Ovary (tissue), 9 donors: ENCODE results near the gene COP1. TPM values are rescaled to one million over a fixed set of nuclear protein-coding genes. Genes with fewer than 3 reads are reported as not detected.

Source experiments
- DNase-seq, 5 donors: peaks; one replicate each; pipeline ENCODE4 v3.0.0-alpha.2; 2019 to 2020
- H3K27ac ChIP-seq, 2 donors: fragments of 200-600 bp; one replicate each; pipeline versions ENCODE4 v1.5.1 to v1.8.0; 2019 to 2022
- H3K27me3 ChIP-seq: fragments of 200-600 bp; one replicate; pipeline ENCODE4 v1.8.0; 2022
- H3K36me3 ChIP-seq: fragments of 200-600 bp; sonication (generic); one replicate; pipeline ENCODE4 v1.5.1; 2019
- H3K4me1 ChIP-seq: one replicate; pipeline ENCODE4 v1.8.1; 2013; ENCODE audit warnings: mild to moderate bottlenecking, moderate library complexity; ENCODE audit not compliant: insufficient read depth
- H3K4me3 ChIP-seq: fragments of 200-600 bp; sonication (generic); one replicate; pipeline ENCODE4 v1.5.1; 2017
- H3K9me3 ChIP-seq, 2 donors: fragments of 200-600 bp in 1 of 2; sonication (generic) in 1 of 2; one replicate each; pipeline versions ENCODE4 v1.5.1 to v1.8.1; 2013 to 2019; ENCODE audit warnings: mild to moderate bottlenecking in 1 of 2, moderate library complexity in 1 of 2
- CTCF ChIP-seq, 3 donors: fragments of 450-650 bp in 2 of 3; fragments of 200-600 bp in 1 of 3; IDR thresholded peaks; one replicate each; pipeline versions ENCODE4 v1.5.1 to v1.8.0; 2016 to 2022; ENCODE audit warnings: antibody characterized with exemption in 3 of 3, mild to moderate bottlenecking in 1 of 3
- EP300 ChIP-seq: sonication (generic); formaldehyde crosslinking; IDR thresholded peaks from one replicate; pipeline ENCODE4 v1.6.1; 2017; ENCODE audit warnings: antibody characterized with exemption
- POLR2A ChIP-seq: fragments of 450-650 bp; IDR thresholded peaks from one replicate; pipeline ENCODE4 v1.6.1; 2017; ENCODE audit warnings: antibody characterized with exemption, mild to moderate bottlenecking, moderate library complexity
- WGBS, 3 donors: extraction: QIAGEN DNeasy Blood & Tissue Kit in 1 of 3; methylation state at CpG; one replicate each; pipeline versions ENCODE4 v1.1.5 to v1.1.7; 2013 to 2017; 5-methylcytosine and 5-hydroxymethylcytosine counted together
- intact Hi-C, 4 donors: fragments of 100-400 bp; cut with DNase I; formaldehyde crosslinking; loops; one replicate each; pipeline versions ENCODE4 v1.11.0 to v1.15.1; 2022 to 2023
- polyA plus RNA-seq, 2 donors: library from polyadenylated mRNA; stranded (reverse); fragments of 200-250 nt in 1 of 2; fragments of 350-450 nt in 1 of 2; fragmentation: Illumina TruSeq in 1 of 2; extraction: RNeasy Lipid Tissue Mini Kit (QIAGEN cat#74804) in 1 of 2; gene quantifications; one replicate each; pipeline ENCODE4 v1.2.3, GENCODE V29; 2013 to 2014
- total RNA-seq, 7 donors: library from RNA; depleted of rRNA in 2 of 7; stranded (reverse); fragments of >200 nt in 2 of 7; fragmentation: NEBNext Ultra II Directional in 3 of 7; extraction: Animal tissue kit (Norgen Biotek cat#: 25700) in 3 of 7; gene quantifications; one replicate each; pipeline versions ENCODE4 v1.1.0 to v1.2.4, GENCODE V29; 2016 to 2023
- donor health status: DM: no; HTN: no; CAD: no; lungs with moderate emphysema.
- donor health status: DM: no; HTN: no; CAD: no.
- donor health status: Bipolar disorder and iron deficiency.
- donor health status: DM: yes; HTN: yes; CAD: no.
- donor health status: DM: no; HTN: no; CAD: no.
- donor health status: DM: yes; HTN: yes; CAD: no.

COP1 gene
- total and polyA plus RNA-seq, 9 donors, result 20.4 to 46.1 (median 29.0) TPM

GRCh38 chr1:176203735-176204134 lies 3.4 kb downstream of the COP1 start:
- intact Hi-C loops, result no loop called here
- H3K4me3 ChIP-seq, result no peak overlapping the region
- no peak overlapping the region for H3K27ac ChIP-seq
- no peaks in the 10 kb centered on the region for H3K27me3 ChIP-seq
- TF ChIP-seq POLR2A (no peak), CTCF (IDR thresholded peaks at IDR 0.05) (no peak), EP300 (no peak)
- no peak for DNase-seq
- 51 to 59% (median 53%) methylated on average over 4 of the region's 4 CpGs for WGBS, 3 donors
- no peaks in the 10 kb centered on the region for H3K36me3 ChIP-seq
- peaks cover 8% of the 10 kb centered on the region for H3K4me1 ChIP-seq
- H3K9me3 ChIP-seq, result no peaks in the 10 kb centered on the region

DNA sequence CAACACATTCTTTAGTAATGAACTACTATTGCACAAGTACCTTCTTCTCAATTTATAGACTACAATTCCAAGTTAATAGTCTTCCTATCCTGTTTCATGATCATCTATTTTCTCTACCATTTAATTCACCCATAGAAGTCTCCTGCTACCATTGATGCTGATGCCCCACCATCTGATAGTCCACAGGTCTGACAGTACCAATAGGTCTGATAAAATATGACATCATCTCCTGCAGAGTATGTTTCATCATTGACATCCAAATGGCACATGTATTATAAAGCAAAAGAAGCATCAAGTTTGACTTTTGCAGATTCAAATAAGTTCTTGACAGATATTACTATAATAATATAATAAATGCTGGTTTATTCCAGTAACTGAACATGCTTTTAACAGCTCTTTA lies 5.5 kb downstream of the COP1 start:
- Histone ChIP-seq H3K27me3 (no peaks in the 10 kb centered on the region), H3K4me1 (peaks cover 5% of the 10 kb centered on the region), H3K36me3 (no peaks in the 10 kb centered on the region), H3K4me3 (no peak overlapping the region), H3K9me3 (no peaks in the 10 kb centered on the region), H3K27ac (no peak overlapping the region)
- DNase-seq, result no peak
- intact Hi-C loops, result no loop called here
- TF ChIP-seq POLR2A (no peak), CTCF (IDR thresholded peaks at IDR 0.05) (no peak), EP300 (no peak)

GRCh38 chr1:176199707-176200106 lies 7.4 kb downstream of the COP1 start:
- H3K27ac ChIP-seq, result no peak overlapping the region
- no peaks in the 10 kb centered on the region for H3K36me3 ChIP-seq
- no peak overlapping the region for H3K4me3 ChIP-seq
- WGBS, 3 donors, result 84 to 91% (median 86%) methylated on average over 1 of the region's 1 CpG
- H3K4me1 ChIP-seq, result peaks cover 4% of the 10 kb centered on the region
- no peaks in the 10 kb centered on the region for H3K27me3 ChIP-seq
- TF ChIP-seq EP300 (no peak), POLR2A (no peak), CTCF (IDR thresholded peaks at IDR 0.05) (no peak)
- intact Hi-C loops, result no loop called here
- no peak for DNase-seq
- no peaks in the 10 kb centered on the region for H3K9me3 ChIP-seq

- 90 to 93% (median 90%) methylated on average over 2 of the region's 2 CpGs for WGBS, 3 donors
- no peaks in the 10 kb centered on the region for H3K27me3 ChIP-seq
- H3K4me1 ChIP-seq, result peaks cover 3% of the 10 kb centered on the region
- H3K4me3 ChIP-seq, result no peak overlapping the region
- no peak overlapping the region for H3K27ac ChIP-seq
- TF ChIP-seq CTCF (IDR thresholded peaks at IDR 0.05) (no peak), POLR2A (no peak), EP300 (no peak)
- H3K9me3 ChIP-seq, result no peaks in the 10 kb centered on the region
- no peak for DNase-seq
- intact Hi-C loops, result no loop called here
- no peaks in the 10 kb centered on the region for H3K36me3 ChIP-seq
Measured at GRCh38 chr1:176198413-176198812, 8.7 kb downstream of the COP1 start.

GRCh38 chr1:176196728-176197127 lies 10.4 kb downstream of the COP1 start:
- H3K36me3 ChIP-seq, result no peaks in the 10 kb centered on the region
- no peak for DNase-seq
- H3K9me3 ChIP-seq, result no peaks in the 10 kb centered on the region
- H3K4me3 ChIP-seq, result no peak overlapping the region
- peaks cover 1% of the 10 kb centered on the region for H3K4me1 ChIP-seq
- 95 to 98% (median 97%) methylated on average over 5 of the region's 5 CpGs for WGBS, 3 donors
- H3K27me3 ChIP-seq, result no peaks in the 10 kb centered on the region
- H3K27ac ChIP-seq, result no peak overlapping the region
- no peak for TF ChIP-seq CTCF (IDR thresholded peaks at IDR 0.05)
- TF ChIP-seq EP300, result no peak
- no peak for TF ChIP-seq POLR2A
- intact Hi-C loops, result no loop called here
